ENCODE measurements around the gene FPGS.
A peak's percentile ranks its signal among the peaks of the same experiment; 100 is the strongest.
"Not testable (repeated sequence)": the region's sequence is repeated elsewhere in the genome, so short reads cannot be mapped to it uniquely, and the experiment has no call there.

The FPGS gene, protein sequence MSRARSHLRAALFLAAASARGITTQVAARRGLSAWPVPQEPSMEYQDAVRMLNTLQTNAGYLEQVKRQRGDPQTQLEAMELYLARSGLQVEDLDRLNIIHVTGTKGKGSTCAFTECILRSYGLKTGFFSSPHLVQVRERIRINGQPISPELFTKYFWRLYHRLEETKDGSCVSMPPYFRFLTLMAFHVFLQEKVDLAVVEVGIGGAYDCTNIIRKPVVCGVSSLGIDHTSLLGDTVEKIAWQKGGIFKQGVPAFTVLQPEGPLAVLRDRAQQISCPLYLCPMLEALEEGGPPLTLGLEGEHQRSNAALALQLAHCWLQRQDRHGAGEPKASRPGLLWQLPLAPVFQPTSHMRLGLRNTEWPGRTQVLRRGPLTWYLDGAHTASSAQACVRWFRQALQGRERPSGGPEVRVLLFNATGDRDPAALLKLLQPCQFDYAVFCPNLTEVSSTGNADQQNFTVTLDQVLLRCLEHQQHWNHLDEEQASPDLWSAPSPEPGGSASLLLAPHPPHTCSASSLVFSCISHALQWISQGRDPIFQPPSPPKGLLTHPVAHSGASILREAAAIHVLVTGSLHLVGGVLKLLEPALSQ

DNA sequence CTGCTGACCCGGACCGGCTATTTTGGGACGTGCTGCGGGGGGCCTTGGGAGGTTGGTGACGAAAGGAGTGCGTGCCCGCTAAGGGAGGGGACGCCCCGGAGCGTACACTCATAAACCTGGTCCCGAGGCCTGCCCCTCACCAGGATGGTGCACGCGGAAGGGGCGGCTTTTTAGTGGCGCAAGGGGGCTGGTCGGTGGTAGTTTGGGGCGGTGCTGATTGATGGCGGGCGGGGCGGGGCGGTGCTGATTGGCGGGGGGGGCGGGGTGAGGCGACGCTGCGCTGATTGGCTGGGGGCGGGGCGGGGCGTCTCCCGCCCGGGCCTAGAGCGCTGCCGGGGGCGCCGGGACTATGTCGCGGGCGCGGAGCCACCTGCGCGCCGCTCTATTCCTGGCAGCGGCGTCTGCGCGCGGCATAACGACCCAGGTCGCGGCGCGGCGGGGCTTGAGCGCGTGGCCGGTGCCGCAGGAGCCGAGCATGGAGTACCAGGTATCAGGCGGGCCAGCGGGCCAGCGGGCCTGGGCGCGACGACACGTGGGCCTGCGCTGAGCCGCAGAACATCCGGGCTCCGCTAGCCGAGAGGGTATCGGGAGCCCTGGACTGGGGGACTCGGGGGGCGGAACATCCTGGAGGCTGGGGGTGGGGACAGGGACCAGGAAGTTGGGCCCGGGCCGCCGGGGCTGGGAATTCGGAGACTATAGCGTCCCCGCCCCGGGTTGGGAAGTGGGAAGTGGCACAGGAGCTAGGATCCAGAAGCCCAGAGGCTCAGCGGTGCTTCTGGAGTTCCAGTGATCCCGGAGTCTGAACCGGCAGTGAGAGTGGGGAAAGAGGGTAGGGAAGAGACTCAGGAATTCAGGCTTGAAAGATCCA is at the start of gene FPGS:
Gene FPGS, plus strand, starts transcription at position 307 of the 868 bp plus-strand sequence. Its CDS starts 43 bp downstream, at position 350.
- DNase-seq, result peak; percentile 91

DNA sequence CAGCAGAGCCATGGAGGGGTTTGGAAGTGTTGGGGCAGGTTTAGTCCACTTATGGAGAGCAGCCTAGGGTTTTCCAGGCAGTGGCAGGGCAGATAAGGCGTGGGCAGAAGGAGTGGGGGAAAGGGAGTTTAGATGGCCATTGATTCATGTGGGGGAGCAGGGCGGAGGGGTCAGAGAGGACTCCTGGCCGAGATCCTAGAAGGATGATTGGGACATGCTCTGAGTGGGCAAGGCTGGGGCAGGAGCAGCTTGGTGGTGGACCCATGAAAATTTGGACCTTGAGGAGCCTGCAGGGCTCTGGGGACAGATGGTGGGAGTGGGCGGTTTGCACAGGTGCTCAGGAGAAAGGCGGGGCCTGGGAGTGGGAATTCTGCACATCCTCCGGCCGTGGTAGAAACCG is 49.5 kb upstream of the FPGS start:
- DNase-seq, result no peak

DNA sequence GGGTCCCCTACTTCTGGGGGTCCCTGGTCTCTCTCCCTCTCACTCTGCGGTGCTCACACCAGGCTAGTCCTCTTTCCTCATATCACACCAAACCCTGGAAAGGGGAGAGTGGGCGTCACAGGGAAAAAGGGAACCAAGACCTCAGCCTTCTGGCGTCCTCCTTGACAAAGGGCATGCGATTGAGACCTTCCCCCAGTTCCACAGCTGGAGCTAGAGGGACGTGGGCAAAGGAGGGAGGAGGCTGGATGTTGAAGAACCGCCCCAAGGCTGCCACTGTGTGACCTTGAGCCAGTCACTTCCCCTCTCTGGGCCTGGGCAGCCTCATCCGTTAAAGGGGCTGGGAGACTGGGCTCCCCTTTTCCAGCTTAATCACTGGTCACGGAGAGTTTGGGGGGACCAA is 49.1 kb upstream of the FPGS start:
- no peak for DNase-seq

DNA sequence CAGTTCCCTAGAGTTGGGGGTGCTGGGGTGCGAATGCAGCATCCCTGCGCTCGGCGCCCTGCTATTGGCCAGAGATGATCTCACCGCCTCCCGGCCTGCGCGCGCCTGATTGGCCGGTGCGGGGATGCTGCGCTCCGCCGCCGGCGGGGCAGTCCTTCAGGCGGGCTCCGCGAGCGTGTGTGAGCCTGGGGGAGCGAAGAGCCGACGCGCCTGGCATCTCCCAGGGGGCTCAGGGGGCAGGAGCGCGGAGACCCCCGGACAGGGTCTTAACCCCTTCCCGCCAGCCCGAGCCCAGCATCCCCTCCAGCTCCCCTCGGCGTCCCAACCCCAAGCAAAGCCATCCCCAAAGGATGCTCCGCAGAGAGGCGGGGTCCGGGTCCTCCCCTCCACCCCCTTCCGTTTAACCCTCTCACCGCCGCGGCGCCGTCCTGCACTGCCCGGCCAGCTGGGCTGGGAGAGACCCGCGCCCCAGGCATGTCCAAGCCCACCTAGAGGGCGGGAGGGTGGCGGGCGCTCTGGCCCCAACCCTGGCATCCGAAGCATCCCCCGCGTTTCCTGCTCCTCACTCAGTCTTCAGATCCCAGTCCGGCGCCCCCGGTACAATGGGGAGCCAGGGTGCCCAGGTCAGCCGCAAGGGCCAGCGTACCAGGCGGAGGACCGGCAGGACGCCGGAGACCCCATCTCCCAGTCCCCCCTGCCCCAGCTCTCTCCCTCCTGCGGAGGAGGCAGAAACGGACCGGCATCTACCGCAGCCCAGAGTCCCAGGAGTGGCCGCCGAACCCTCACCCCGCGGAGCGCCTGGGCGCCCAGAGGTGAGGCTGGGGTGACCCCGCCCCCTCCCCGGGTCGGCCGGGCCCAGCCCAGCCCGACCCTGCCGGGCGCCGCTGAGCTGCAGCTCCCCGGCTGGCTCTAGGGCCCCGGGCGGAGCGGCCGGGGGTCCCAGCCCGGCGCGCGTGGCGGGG is 48.3 kb upstream of the FPGS start:
- no peak for DNase-seq

DNA sequence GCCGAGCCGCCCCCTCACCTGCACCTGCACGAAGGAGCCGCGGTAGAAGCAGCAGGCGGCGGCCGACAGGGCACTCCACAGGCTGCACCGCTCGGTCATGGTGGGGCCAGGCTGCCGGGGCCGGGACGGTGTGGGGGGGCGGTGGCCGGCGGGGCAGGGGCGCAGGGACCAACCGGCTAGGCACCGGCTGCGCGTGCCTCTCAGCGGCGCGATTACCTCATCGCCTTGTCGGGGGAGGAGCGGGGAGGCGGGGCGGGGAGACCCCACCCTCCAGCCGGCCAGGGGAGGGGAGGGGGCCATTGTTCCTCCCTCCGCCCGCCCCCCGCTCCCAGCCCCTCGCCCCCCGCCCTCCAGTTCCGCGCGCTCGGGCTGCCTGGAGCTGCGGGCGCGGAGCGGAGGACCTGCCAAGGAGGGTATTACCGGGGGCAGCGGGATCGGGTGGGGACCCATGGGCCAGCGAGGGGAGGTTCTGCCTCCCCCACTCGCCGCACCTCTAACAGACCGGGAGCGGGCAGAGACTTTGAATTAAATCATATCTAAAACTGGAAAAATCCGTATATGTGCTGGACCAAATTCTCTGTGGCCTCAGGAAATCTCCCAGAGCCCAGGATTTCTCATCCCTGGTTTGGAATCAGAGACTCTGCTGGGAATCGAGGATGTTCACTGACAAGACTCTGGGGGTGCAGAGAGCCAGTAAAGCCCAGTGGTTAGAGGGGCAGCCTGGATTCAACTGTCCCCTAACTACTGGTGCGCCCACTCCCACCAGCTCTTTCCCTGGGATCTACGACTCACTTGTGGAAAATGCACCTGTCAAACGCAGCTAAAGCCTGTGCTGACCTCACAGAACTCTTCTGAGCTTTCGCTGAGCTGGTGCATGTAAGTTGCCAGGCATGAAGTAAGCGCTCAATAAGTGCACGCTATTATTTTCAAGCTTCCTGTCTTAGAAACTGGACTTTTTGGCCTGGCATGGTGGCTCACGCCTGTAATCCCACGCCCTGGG is 47.3 kb upstream of the FPGS start:
- DNase-seq, result no peak

DNA sequence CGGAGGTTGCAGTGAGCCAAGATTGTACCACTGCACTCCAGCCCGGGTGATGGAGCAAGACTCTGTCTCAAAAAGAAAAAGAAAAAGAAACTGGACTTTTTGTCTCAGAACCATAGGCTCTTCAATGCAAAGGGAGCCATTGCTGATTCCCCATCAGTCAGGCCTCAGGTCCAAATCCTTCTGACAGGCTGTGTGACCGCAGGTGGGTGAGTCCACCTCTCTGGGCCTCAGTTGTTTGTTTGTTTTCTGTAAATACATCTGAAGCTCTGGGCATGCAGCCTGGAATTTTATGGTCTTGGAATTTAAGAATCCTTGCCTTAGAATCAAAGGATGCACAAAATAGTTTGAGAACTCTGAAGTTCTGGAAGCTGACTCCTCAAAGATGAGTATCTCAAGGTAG is 46.4 kb upstream of the FPGS start:
- no peak for DNase-seq

DNA sequence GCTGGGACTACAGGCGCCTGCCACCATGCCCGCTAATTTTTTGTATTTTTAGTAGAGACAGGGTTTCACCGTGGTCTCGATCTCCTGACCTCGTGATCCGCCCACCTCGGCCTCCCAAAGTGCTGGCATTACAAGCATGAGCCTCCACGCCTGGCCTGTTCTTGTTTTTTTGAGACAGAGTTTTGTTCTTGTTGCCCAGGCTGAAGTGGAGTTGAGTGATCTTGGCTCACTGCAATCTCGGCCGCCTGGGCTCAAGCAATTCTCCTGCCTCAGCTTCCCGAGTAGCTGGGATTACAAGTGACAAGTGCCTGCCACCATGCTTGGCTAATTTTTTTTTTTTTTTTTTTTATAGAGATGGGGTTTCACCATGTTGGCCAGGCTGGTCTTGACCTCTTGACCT is 45.9 kb upstream of the FPGS start:
- DNase-seq, result not testable (repeated sequence)

DNA sequence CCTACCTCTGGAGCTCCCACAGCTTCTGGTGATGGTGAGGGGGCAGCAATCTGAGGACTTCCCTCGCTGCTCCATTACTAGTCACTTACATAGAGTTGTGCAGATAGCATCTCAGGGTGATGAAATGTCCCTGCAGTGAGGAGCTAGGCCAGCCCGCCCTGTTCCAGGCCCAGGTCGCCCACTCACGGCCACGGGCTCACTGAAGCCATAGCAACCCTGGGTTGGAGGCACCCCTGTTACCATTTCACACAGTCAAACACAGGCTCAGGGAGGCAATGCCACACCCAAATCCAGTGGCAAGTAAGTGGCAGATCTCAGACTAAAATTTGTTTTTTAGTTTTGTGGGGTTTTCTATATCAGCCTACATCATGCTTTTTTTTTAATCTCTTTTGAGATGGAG is 43.8 kb upstream of the FPGS start:
- no peak for DNase-seq

DNA sequence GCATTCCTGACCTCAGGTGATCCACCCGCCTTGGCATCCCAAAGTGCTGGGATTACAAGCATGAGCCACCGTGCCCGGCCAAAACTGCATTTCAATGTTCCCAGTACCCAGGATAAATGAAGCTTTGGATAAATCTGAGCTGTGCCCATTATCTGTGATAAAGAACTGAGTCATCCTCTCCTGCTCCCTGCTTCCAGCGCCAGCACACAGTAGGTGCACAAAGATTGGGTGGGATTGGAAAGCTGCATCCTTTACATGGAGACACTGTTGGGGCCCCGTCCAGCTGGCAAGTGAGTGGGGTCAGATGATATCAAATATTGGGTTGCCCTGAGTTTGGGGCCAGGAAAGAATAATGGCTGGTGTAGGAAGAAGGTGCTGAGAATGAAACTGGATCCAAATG is 41.6 kb upstream of the FPGS start:
- no peak for DNase-seq

DNA sequence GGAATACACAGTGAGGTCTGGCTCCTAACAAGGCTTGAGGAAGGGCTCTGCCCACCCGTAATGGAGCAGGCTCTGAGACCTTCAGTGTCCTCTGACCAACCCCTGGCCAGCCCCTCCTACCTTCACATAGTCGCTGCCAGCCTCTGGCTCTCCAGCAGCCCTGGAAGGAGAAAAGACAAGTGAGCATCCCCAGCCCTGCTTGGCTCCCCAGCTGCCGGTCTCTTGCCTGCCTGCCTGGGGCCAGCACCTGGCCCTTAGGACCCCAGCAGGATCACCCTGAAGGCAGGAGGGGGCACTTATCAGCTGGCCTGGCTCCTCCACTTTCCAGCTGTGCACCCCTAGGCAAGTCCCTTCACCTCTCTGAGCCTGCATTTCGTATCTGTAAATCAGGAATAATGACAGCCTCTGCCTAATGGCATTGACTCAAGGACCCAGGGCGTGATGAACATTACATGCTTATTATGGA is 41.2 kb upstream of the FPGS start:
- no peak for DNase-seq

DNA sequence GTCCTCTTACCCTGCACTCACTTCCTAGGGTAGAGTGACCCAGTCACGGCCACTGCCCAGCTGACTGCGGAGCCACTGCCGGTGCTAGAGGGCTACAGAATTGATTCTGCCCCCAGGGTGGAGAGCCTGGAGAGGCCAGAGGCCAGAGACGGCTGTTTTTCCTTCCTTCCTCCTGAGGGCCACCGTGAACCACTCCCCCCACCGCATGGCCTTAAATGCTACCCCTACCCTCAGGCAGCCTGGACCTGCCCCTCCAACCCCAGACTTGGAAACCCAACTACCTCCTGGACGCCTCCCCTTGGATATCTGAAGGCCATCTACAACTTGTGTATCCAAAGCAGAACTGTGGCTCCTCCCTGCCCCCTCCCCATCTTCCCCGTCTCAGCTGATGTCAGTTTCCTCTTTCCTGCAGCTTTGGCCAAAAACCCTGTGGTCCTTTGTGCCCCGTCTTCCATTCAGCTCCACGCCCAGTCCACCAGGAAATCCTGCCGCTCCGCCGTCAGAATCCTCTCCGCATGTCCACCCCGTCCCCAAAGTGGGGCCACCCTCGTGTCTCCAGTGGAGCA is 40.5 kb upstream of the FPGS start:
- no peak for DNase-seq

DNA sequence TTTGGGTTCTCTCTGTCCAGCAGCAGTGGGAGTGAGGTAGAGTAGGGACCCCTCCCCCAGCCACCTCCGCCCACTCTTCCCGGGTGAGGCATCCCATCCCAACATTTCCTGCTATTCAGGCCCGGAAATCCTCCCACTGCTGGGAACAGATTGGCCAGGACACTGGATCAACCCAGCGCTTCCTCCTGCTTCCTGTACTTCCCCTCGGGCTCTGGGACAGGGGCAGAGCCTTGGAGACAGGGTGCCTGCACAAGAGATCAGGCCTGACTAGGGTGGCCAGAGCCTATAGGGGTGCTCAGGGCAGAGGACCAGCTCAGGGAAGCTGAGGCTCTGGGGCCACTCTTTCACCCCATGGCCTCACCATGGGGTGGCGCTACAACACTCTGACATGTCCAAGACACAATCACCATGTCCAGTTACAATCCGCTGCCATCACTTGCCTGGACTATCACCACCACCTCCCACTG is 38.7 kb upstream of the FPGS start:
- no peak for DNase-seq

DNA sequence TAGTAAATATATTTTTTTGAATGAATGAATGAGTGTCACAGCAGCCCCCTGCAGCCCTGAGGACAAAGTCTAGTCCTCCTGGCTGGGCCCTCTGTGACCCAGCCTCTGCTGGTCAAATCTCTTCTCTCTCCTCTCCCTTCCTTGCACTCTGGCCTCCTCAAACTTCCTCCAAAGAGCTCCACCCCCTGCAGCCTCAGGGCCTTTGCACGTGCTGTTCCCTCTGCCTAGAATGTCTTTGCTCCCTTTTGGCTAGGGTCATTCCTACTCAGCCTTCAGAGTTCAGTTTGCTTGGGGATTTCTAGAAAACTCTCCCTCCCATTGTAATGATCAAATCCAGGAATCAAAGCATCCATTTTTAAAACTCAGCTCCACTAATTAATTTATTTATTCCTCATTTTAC is 37.3 kb upstream of the FPGS start:
- no peak for DNase-seq

DNA sequence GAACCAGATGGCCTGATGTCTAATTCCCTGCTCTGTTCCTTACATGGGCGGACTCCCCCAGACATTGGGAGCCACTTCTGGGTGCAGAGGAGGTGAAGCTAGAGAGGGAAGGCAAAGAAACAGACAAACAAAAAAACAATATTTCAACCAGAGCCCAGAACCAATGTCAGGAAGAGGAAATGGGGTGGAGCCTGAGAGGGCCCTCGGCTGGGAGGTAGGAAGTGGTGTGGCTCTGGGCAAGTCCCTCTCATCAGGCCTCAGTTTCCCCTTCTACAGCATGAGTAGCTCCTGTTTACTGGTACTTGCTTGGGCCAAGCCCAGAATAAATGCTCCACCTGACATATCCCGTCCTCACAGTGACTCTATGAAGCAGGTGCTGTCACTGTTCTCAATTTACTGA is 35.3 kb upstream of the FPGS start:
- peak; percentile 31 for DNase-seq

DNA sequence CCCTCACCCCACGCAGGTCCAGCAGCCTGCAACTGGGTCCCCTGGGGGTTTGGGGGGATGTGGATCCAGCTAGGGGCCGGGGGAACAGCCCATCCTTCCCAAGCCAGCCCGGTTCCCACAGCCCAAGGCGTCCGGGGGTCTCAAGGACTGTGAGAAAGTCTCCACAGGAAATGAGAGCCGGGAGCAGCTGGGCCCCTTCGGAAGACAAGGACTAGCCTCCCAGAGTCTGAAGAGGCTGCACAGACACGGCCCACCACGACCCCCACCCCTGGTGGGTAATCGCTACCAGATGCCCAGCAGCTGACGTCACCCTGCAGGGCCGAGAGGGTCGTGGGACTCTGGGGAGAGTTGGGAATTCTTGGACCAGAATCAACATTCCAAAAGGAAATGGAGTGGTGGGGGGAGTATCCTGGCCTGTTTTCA is 34.8 kb upstream of the FPGS start:
- no peak for DNase-seq

DNA sequence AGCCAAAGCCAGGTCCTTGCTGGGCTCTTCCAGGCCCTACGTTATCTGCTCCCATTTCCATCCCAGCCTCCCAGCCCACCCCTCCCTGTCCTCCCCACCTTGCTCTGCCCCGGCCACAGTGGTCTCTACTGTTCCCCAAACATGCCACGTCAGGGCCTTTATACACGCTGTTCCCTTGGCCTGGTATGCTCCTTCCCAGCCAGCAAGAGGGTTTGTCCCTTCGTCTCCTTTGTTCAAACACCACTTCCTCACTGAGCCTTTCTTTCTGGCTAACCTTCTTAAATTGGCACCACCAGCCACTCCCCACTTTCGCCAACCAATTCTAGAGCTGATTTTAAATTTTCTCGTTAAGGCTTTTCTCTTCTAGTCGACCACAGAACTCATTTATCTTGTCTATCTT is 34.0 kb upstream of the FPGS start:
- DNase-seq, result no peak

DNA sequence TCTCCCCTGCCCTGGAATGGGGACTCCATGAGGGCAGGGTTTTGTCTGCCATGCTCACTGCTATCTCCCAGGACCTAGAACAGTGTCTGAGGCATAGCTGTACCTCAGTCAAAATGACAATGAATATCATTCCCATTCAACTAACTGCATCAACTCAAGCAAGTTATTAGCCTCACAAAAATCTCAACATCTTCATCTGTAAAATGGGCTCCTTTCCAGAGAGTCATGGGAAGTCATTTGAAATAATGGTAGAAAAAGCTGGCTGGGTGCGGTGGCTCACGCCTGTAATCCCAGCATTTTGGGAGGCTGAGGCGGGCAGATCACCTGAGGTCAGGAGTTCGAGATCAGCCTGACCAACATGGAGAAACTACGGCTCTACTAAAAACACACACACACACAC is 33.6 kb upstream of the FPGS start:
- DNase-seq, result no peak

DNA sequence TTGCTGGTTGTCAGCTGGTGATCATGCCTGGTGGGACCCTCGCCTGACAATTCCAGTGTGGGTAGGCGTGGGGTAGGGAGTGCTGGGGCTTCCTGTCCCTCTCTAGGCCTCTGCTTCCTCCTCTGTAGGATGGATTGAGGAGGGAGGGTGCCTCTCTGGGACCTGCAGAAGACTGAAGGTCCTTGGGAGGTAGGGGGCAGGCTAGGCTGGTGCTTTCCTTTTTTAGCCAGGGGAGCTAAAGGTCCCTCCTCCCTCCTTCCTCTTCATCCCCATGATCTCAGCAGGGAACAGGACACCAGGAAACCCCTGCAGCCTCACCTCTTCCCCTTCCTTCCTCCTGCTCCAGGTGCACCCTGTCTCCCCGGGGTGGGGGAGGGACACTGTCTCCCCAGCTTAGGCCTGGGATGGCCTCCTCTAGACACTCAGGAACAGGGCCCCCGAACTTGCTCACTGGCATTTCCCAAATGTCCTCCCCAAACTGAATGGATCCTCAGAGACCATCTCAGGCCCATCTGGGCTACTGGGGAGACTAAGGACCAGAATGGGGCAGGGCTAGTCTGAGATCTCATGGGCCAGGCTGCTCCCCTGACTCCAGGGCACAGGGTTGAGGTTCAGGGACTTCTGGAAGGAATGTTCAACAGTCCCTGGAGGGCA is 32.6 kb upstream of the FPGS start:
- no peak for DNase-seq

DNA sequence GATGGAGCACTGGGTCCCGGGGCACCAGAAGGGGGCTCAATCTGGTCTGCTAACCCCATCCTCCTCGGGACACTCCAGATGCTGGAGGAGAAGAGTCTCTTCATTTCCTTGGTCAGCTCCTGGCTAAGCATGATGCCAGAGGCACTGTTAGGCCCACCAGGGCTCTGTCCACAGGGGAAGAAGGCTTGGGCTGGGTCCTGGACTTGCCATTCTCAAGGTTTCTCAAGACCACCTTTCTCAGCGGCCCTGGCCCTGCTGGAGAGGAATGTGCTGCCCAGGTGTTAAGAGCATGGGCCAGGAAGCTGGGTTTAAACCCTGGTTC is 32.1 kb upstream of the FPGS start:
- no peak for DNase-seq

DNA sequence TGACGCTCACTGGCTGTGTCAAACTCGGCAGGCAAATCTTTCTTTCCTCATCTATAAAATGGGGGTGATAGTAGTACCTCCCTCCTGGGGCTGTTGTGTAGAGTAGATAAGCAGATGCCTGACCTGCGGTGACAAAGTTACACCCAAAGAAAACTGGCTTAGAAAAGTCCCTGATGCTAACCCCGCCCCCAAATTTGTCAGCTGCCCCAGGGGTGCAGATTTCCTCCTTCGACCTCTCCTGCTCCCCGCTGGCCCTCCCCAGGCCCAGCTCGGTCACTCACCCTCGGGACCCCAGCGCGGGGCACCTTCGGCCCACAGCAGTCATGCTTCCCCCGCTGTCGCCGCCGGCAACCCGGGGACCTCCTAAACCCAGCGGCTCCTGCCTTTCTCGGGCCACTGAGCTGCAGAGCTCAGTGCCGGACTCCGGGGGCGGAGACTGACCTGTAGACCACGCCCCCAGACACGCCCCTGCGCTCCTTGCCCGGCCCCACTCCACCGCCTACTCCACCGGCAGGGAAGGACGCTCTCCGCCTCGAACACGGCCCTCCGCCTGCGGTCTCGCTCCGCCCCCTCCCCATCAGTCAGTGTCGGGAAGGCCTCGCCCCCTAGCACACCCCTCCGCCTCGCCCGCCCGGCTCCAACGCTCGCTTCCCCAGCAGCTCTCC is 31.6 kb upstream of the FPGS start:
- peak; percentile 99 for DNase-seq

Data from activated CD4-positive, alpha-beta T cell treated with anti-CD3 and anti-CD28 coated beads, Interleukin-10, Interleukin-2, amounts not matched to agents 100 ng/mL and 50 ng/mL, durations not matched to agents 16 hours and 8 hours (primary cell).